ENCODE results near the gene RSRC1. TPM values are rescaled to one million over a fixed set of nuclear protein-coding genes. Genes with fewer than 3 reads are reported as not detected.

Gene RSRC1
- total RNA-seq, 1 experiment from 2014 or later: 37.9 TPM

- Histone ChIP-seq H3K18ac (ENCODE audit: insufficient read length, low read depth, low read length) (no peak overlapping the region), H3K9me3 (ENCODE audit: control insufficient read depth, low read depth, low read length) (no peaks in the 10 kb centered on the region), H2AK5ac (ENCODE audit: insufficient read length, low read length) (no peak overlapping the region), H2AFZ (ENCODE audit: low read length) (no peak overlapping the region), H3K4ac (ENCODE audit: low read depth, low read length) (no peak overlapping the region), H4K8ac (replicated peaks; ENCODE audit: insufficient read length, low read depth, low read length) (no peak overlapping the region), H3K79me1 (ENCODE audit: insufficient read depth, low read depth, low read length, poor library complexity, severe bottlenecking) (no peaks in the 10 kb centered on the region), H4K5ac (ENCODE audit: insufficient read length, low read depth, low read length) (no peak overlapping the region), H2BK12ac (ENCODE audit: insufficient read length, low read depth, low read length) (no peak overlapping the region), H4K20me1 (ENCODE audit: control insufficient read depth, insufficient read depth, insufficient read length) (no peaks in the 10 kb centered on the region), H3K9ac (ENCODE audit: extremely low read depth, insufficient read length, low read length) (no peak overlapping the region), H3K27me3 (ENCODE audit: insufficient read depth, low read length) (no peaks in the 10 kb centered on the region), H3T11ph (ENCODE audit: low read length) (no peak overlapping the region), H3K27ac (ENCODE audit: insufficient read length, low read depth, low read length) (no peak overlapping the region), H2BK15ac (ENCODE audit: low read depth, low read length) (no peak overlapping the region), H3K4me1 (ENCODE audit: insufficient read depth, low read length) (no peaks in the 10 kb centered on the region), H3K4me2 (ENCODE audit: insufficient read depth, insufficient read length, low read length) (no peak overlapping the region), H2BK120ac (ENCODE audit: low read depth, low read length, poor library complexity, severe bottlenecking) (no peak overlapping the region), H2BK5ac (ENCODE audit: insufficient read length, low read length) (no peak overlapping the region), H3K79me2 (ENCODE audit: insufficient read depth, low read length) (no peaks in the 10 kb centered on the region), H3K23me2 (ENCODE audit: insufficient read length, low read depth, low read length, poor library complexity, severe bottlenecking) (no peaks in the 10 kb centered on the region), H3K56ac (ENCODE audit: insufficient read length, low read depth, low read length) (no peak overlapping the region), H4K91ac (ENCODE audit: insufficient read length, low read depth, low read length) (no peak overlapping the region), H3K14ac (ENCODE audit: insufficient read depth, low read length) (no peak overlapping the region), H3K23ac (ENCODE audit: insufficient read length, low read depth, low read length) (no peak overlapping the region), H2BK20ac (ENCODE audit: low read depth, low read length, poor library complexity, severe bottlenecking) (no peak overlapping the region)
- no peaks in the 10 kb centered on the region for H3K9me3 Mint-ChIP-seq
- no peaks in the 10 kb centered on the region for H3K27me3 Mint-ChIP-seq (ENCODE audit: low read depth)
- TF ChIP-seq, protein P1, sequence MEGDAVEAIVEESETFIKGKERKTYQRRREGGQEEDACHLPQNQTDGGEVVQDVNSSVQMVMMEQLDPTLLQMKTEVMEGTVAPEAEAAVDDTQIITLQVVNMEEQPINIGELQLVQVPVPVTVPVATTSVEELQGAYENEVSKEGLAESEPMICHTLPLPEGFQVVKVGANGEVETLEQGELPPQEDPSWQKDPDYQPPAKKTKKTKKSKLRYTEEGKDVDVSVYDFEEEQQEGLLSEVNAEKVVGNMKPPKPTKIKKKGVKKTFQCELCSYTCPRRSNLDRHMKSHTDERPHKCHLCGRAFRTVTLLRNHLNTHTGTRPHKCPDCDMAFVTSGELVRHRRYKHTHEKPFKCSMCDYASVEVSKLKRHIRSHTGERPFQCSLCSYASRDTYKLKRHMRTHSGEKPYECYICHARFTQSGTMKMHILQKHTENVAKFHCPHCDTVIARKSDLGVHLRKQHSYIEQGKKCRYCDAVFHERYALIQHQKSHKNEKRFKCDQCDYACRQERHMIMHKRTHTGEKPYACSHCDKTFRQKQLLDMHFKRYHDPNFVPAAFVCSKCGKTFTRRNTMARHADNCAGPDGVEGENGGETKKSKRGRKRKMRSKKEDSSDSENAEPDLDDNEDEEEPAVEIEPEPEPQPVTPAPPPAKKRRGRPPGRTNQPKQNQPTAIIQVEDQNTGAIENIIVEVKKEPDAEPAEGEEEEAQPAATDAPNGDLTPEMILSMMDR (conservative IDR thresholded peaks at IDR 0.05): no peak
- WGBS (ENCODE audit: extremely low coverage, insufficient read length, low lambda C conversion rate): no CpG with 5 or more reads among the region's 1 CpG
- peaks cover 5 to 9% of the 10 kb centered on the region in 2 experiments for H3K4me1 Mint-ChIP-seq
- DNase-seq: no peak
- H3K36me3 Mint-ChIP-seq (ENCODE audit: insufficient read depth in 1 of 3, low read depth in 3 of 3): no peaks in the 10 kb centered on the region
- H3K4me3 Mint-ChIP-seq: no peak overlapping the region
- no peak overlapping the region for H3K27ac Mint-ChIP-seq
Observed at GRCh38 chr3:158403013-158403412, 293.1 kb downstream of the RSRC1 start.
